Calu3 (cell line): ENCODE measurements around the gene CRB1. TPM values are rescaled to one million over a fixed set of nuclear protein-coding genes. Genes with fewer than 3 reads are reported as not detected.

ENCODE experiments used
- BruUV-seq: library from RNA; stranded (reverse); fragments of 400-500 nt; replicated peaks from 2 replicates; lab custom pipeline; 2021; lab: Mats Ljungman, UMichigan
- CTCF ChIA-PET: fragments of 300-600 bp; sonication (Branson Sonifier 250); formaldehyde crosslinking; loops from one replicate; lab custom pipeline; 2022; ENCODE audit warnings: antibody characterized with exemption; lab: Charles Lee
- DNase-seq: peaks from one replicate; pipeline ENCODE4 v3.0.0; 2022
- H3K27ac Mint-ChIP-seq: one replicate; pipeline ENCODE4 v1.8.0; 2022; ENCODE audit warnings: mixed read lengths; ENCODE audit not compliant: unreplicated experiment
- H3K27me3 Mint-ChIP-seq: one replicate; pipeline ENCODE4 v1.8.0; 2022; ENCODE audit warnings: mixed read lengths; ENCODE audit not compliant: unreplicated experiment
- H3K36me3 Mint-ChIP-seq: one replicate; pipeline ENCODE4 v1.8.0; 2022; ENCODE audit warnings: mild to moderate bottlenecking, moderate library complexity, mixed read lengths; ENCODE audit not compliant: insufficient read depth, unreplicated experiment
- H3K4me1 Mint-ChIP-seq: one replicate; pipeline ENCODE4 v1.8.0; 2022; ENCODE audit warnings: mild to moderate bottlenecking, low read depth, mixed read lengths; ENCODE audit not compliant: unreplicated experiment
- H3K4me3 Mint-ChIP-seq: one replicate; pipeline ENCODE4 v1.8.0; 2022; ENCODE audit warnings: mild to moderate bottlenecking, low read depth, moderate library complexity, mixed read lengths; ENCODE audit not compliant: unreplicated experiment
- H3K9me3 Mint-ChIP-seq: one replicate; pipeline ENCODE4 v1.8.0; 2022; ENCODE audit warnings: low read depth, mixed read lengths; ENCODE audit not compliant: unreplicated experiment
- CTCF ChIP-seq: fragments of 200-600 bp; IDR thresholded peaks from one replicate; pipeline ENCODE4 v1.8.0; 2022; ENCODE audit warnings: antibody characterized with exemption; ENCODE audit not compliant: unreplicated experiment
- intact Hi-C: fragments of 100-400 bp; cut with micrococcal nuclease; formaldehyde crosslinking; loops from one replicate; pipeline ENCODE4 v1.10.0; 2022; ENCODE audit not compliant: unreplicated experiment
- total RNA-seq: library from RNA; stranded (reverse); gene quantifications from 2 replicates; pipeline ENCODE4 v1.2.3, GENCODE V29; 2022

The CRB1 gene
- total RNA-seq, 1 experiment from 2014 or later = not detected

DNA sequence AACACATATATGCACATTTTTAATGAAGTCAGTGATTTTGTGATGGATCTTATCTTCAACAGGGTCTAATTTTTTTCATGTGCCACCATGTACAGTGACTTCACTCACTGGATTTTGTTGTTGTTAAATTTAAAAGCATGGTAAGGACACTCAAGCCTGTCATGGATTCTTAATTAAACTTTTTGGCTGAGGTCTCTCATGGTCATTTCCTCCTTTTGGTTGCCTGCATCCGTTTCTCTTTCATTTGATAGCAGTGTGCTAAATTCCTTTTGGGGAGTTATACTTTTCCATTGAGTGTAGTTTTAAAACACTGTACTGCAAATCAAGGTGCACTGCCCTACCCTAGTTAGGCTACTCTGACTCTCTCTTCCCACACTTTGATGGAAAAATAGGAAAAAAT lies 13.2 kb upstream of the CRB1 start:
- no peaks in the 10 kb centered on the region for H3K9me3 Mint-ChIP-seq
- CTCF ChIA-PET = no interaction called here
- BruUV-seq = no TSS peak
- no peaks in the 10 kb centered on the region for H3K4me1 Mint-ChIP-seq
- intact Hi-C loops = no loop called here
- no peaks in the 10 kb centered on the region for H3K27me3 Mint-ChIP-seq
- H3K27ac Mint-ChIP-seq = no peak overlapping the region
- no peak for DNase-seq
- no peaks in the 10 kb centered on the region for H3K36me3 Mint-ChIP-seq
- no peak overlapping the region for H3K4me3 Mint-ChIP-seq
- no peak for TF ChIP-seq CTCF

GRCh38 chr1:197264936-197265567 lies 3.0 kb upstream of the CRB1 start:
- Mint-ChIP-seq H3K36me3 (no peaks in the 10 kb centered on the region), H3K27ac (no peak overlapping the region), H3K4me1 (no peaks in the 10 kb centered on the region), H3K27me3 (no peaks in the 10 kb centered on the region), H3K4me3 (no peak overlapping the region), H3K9me3 (peaks cover 6% of the 10 kb centered on the region)
- DNase-seq = no peak
- intact Hi-C loops = loop anchor here (5.0 kb wide), 1 partner anchor 47 kb away; no protein-coding TSS in a partner anchor
- BruUV-seq = no TSS peak
- TF ChIP-seq CTCF = no peak
- CTCF ChIA-PET = no interaction called here

DNA sequence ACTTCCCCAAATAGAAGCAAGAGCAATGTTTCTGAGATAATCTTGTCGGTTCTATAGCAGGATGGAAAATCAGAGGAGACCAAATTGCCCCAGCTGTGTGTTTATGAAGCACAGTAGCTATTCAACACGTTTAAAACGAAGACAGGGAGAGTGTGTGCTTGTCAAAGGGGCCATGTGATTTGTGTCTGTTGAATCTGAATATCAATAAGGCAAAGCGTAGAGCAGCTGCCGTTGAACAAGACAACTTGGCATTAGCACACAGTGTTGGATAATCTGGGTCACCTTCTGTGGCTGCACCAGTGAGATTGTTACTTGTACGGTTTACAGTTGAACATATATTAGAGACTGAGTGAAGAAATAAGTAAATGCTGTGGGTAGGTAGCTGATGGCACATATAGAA lies 1.0 kb downstream of the CRB1 start:
- Mint-ChIP-seq H3K4me1 (peaks cover 18% of the 10 kb centered on the region), H3K27ac (no peak overlapping the region), H3K4me3 (no peak overlapping the region), H3K27me3 (no peaks in the 10 kb centered on the region), H3K36me3 (no peaks in the 10 kb centered on the region), H3K9me3 (peaks cover 5% of the 10 kb centered on the region)
- no peak for DNase-seq
- intact Hi-C loops = loop anchor here (5.0 kb wide), 1 partner anchor 43 kb away; no protein-coding TSS in a partner anchor
- no peak for TF ChIP-seq CTCF
- CTCF ChIA-PET = no interaction called here
- BruUV-seq = no TSS peak

DNA sequence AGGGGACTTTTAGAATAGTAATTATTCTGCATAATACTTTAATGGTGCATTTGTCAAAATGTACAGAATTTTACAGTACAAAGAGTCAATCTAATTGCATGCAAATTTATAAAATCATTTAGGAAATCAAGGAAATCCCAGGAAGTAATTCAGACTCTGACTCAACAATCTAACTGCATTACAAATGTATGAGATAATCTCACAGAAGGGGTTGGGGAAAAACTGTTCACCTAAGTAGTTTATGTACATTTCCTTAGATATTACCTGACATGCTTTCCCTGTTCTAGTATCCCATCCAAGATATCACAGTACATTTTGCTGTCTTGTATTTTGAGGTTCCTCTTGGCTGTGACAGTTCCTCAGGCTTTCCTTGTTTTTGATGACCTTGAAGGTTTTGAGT lies 4.7 kb downstream of the CRB1 start:
- CTCF ChIA-PET = no interaction called here
- intact Hi-C loops = no loop called here
- H3K4me1 Mint-ChIP-seq = peaks cover 33% of the 10 kb centered on the region
- no TSS peak for BruUV-seq
- H3K27me3 Mint-ChIP-seq = no peaks in the 10 kb centered on the region
- no peak for DNase-seq
- H3K9me3 Mint-ChIP-seq = no peaks in the 10 kb centered on the region
- no peak overlapping the region for H3K27ac Mint-ChIP-seq
- H3K36me3 Mint-ChIP-seq = no peaks in the 10 kb centered on the region
- no peak for TF ChIP-seq CTCF
- no peak overlapping the region for H3K4me3 Mint-ChIP-seq
